Measurements from ENCODE around the gene SSUH2. TPM values are rescaled to one million over a fixed set of nuclear protein-coding genes. Genes with fewer than 3 reads are reported as not detected.

The SSUH2 gene
- total and polyA plus RNA-seq, 9 of the 15 experiments (the other 6 are each of a cell fraction or from before 2014, with no cell fraction given) = 0.04 to 0.17 (median 0.04) TPM; not detected in 6

- no peaks in the 10 kb centered on the region for H3K36me3 ChIP-seq (ENCODE audit: control insufficient read depth, insufficient read depth, low read length)
- no peak overlapping the region for H2AFZ ChIP-seq (ENCODE audit: low read depth, low read length)
- H3K79me2 ChIP-seq (ENCODE audit: control insufficient read depth, insufficient read depth, low read length) = no peaks in the 10 kb centered on the region
- CTCF ChIA-PET (ENCODE audit: low intra/inter-chr PET ratio) = interaction anchor here (0.5 kb wide), 1 partner anchor 60 kb away, joined by 3 read pairs; no protein-coding TSS in a partner anchor
- H3K9ac ChIP-seq (ENCODE audit: insufficient read depth in 1 of 2, low read depth in 2 of 2, low read length in 2 of 2) = no peak overlapping the region
- no peak overlapping the region for H3K4me3 ChIP-seq
- TF ChIP-seq GTF2E2 (tag; IDR thresholded peaks at IDR 0.05) (no peak), SRSF3 (IDR thresholded peaks at IDR 0.05; ENCODE audit: insufficient read depth, low read length) (no peak), HLTF (IDR thresholded peaks at IDR 0.05) (no peak), SREBF2 (CRISPR knock-in tag; IDR thresholded peaks at IDR 0.05) (no peak), PPARD (CRISPR knock-in tag; IDR thresholded peaks at IDR 0.05) (no peak), SMARCC2 (IDR thresholded peaks at IDR 0.05; ENCODE audit: low read depth) (no peak), CREBBP (IDR thresholded peaks at IDR 0.05; ENCODE audit: low read depth, low read length) (no peak), TAF9B (IDR thresholded peaks at IDR 0.05; ENCODE audit: partially characterized antibody) (no peak), ZNF212 (CRISPR knock-in tag; IDR thresholded peaks at IDR 0.05) (no peak), ZNF77 (CRISPR knock-in tag; IDR thresholded peaks at IDR 0.05) (no peak), ZNF740 (CRISPR knock-in tag; IDR thresholded peaks at IDR 0.05) (no peak), ZNF740 (tag; IDR thresholded peaks at IDR 0.05) (no peak), ZNF408 (CRISPR knock-in tag; IDR thresholded peaks at IDR 0.05; ENCODE audit: low read depth) (no peak), TCFL5 (CRISPR knock-in tag; conservative IDR thresholded peaks at IDR 0.05) (no peak)
- no peak overlapping the region for H3K4me2 ChIP-seq (ENCODE audit: insufficient read depth, low read length)
- 5% methylated on average over 7 of the region's 7 CpGs for WGBS (ENCODE audit: insufficient coverage, low coverage, missing lambda C conversion rate)
- BruUV-seq (replicated peaks) = no TSS peak
- in situ Hi-C loops (cut with MboI) = no loop called here
- no peaks in the 10 kb centered on the region; the same call in 1 of the 2 replicates for H4K20me1 ChIP-seq (replicated peaks; ENCODE audit: control insufficient read depth, insufficient read depth, low read length)
- intact Hi-C loops (cut with micrococcal nuclease) = no loop called here
- peaks cover 0 to 3% of the 10 kb centered on the region in 2 experiments; a peak in 2 of 5 replicates for H3K4me1 ChIP-seq (replicated peaks in 1 of 2; ENCODE audit: control insufficient read depth in 2 of 2, insufficient read depth in 2 of 2, low read length in 2 of 2)
- FAIRE-seq (no peak), ATAC-seq (no peak), DNase-seq (ENCODE audit: extremely low read depth in 1 of 4, low spot score in 3 of 4) (no peak)
- no peaks in the 10 kb centered on the region for H3K9me3 ChIP-seq (replicated peaks; ENCODE audit: control insufficient read depth, insufficient read depth, low read depth, low read length)
- H3K27ac ChIP-seq (ENCODE audit: extremely low read depth, low read depth, low read length) = no peak overlapping the region
- H3K9me1 ChIP-seq (ENCODE audit: control insufficient read depth, insufficient read depth, low read length) = no peaks in the 10 kb centered on the region
- H3K27me3 ChIP-seq (ENCODE audit: control insufficient read depth in 2 of 2, insufficient read depth in 2 of 2, low read length in 2 of 2) = peaks cover 0 to 23% of the 10 kb centered on the region in 2 experiments; a peak in 2 of 5 replicates
- POLR2A ChIA-PET = no interaction called here
These were observed 25.1 kb downstream of the SSUH2 start for GRCh38 chr3:8619548-8619947.

Data from K562 (cell line).